NB4 (cell line): ENCODE data around the gene FN1.
"Not testable (repeated sequence)": the region's sequence is repeated elsewhere in the genome, so short reads cannot be mapped to it uniquely, and the experiment has no call there.

Experiments
- DNase-seq: peaks from one replicate; pipeline ENCODE4 v3.0.0; 2010; ENCODE audit warnings: low read depth
- H3K4me3 ChIP-seq: one replicate; pipeline ENCODE4 v1.5.1; 2011; ENCODE audit warnings: mild to moderate bottlenecking, low read depth, low read length, moderate library complexity
- CTCF ChIP-seq: IDR thresholded peaks from one replicate; pipeline ENCODE4 v1.5.1; 2012; ENCODE audit warnings: low read depth, low read length
- MAX ChIP-seq: IDR thresholded peaks from 2 replicates; pipeline ENCODE4 v1.6.1; 2011; ENCODE audit warnings: low read depth, low read length
- MYC ChIP-seq: IDR thresholded peaks from 2 replicates; pipeline ENCODE4 v1.6.1; 2011; ENCODE audit warnings: low read depth, low read length
- POLR2A ChIP-seq: IDR thresholded peaks from 2 replicates; pipeline ENCODE4 v1.6.1; 2011; ENCODE audit warnings: mild to moderate bottlenecking; ENCODE audit not compliant: insufficient read length; ENCODE audit errors: extremely low read depth

FN1 gene

GRCh38 chr2:215362562-215362904 is 73.3 kb downstream of the FN1 start:
- no peak for DNase-seq
- no peak overlapping the region for H3K4me3 ChIP-seq
- no peak for TF ChIP-seq MAX
- TF ChIP-seq MYC, result no peak
- no peak for TF ChIP-seq POLR2A
- no peak for TF ChIP-seq CTCF

- H3K4me3 ChIP-seq, result no peak overlapping the region
- no peak for TF ChIP-seq POLR2A
- no peak for TF ChIP-seq CTCF
- no peak for TF ChIP-seq MAX
- TF ChIP-seq MYC, result no peak
- DNase-seq, result no peak
Measured at GRCh38 chr2:215361876-215362561, 73.8 kb downstream of the FN1 start.

GRCh38 chr2:215361211-215361875 is 74.5 kb downstream of the FN1 start:
- no peak overlapping the region for H3K4me3 ChIP-seq
- TF ChIP-seq CTCF (no peak), MYC (no peak), POLR2A (no peak), MAX (no peak)
- DNase-seq, result no peak

GRCh38 chr2:215360596-215360995 is 75.3 kb downstream of the FN1 start:
- no peak for DNase-seq
- no peak for TF ChIP-seq POLR2A
- no peak for TF ChIP-seq MYC
- no peak for TF ChIP-seq MAX
- TF ChIP-seq CTCF, result no peak
- no peak overlapping the region for H3K4me3 ChIP-seq

- H3K4me3 ChIP-seq, DNase-seq: not testable (repeated sequence)
Measured at GRCh38 chr2:215360059-215360458, 75.8 kb downstream of the FN1 start.

- no peak overlapping the region for H3K4me3 ChIP-seq
- no peak for DNase-seq
- TF ChIP-seq POLR2A (no peak), CTCF (no peak)
Measured at GRCh38 chr2:215359576-215359922, 76.3 kb downstream of the FN1 start.
